Neural progenitor cell (in vitro differentiated cells): Measurements from ENCODE around the gene OR4A47. TPM values are rescaled to one million over a fixed set of nuclear protein-coding genes. Genes with fewer than 3 reads are reported as not detected.
"Not testable (repeated sequence)": the region's sequence is repeated elsewhere in the genome, so short reads cannot be mapped to it uniquely, and the experiment has no call there.

Source experiments
- DNase-seq: peaks from one replicate; pipeline ENCODE4 v3.0.0-alpha.2; 2016; ENCODE audit warnings: low spot score
- H2AFZ ChIP-seq: fragments of 200-600 bp; sonication (generic); replicated peaks from 2 replicates; pipeline ENCODE4 v1.6.1; 2016; ENCODE audit warnings: antibody characterized with exemption
- H3F3A ChIP-seq: fragments of 200-600 bp; sonication (generic); 2 replicates; pipeline ENCODE4 v1.6.1; 2016; ENCODE audit warnings: antibody characterized with exemption, low read depth
- H3K27ac ChIP-seq: fragments of 200-600 bp; sonication (generic); 2 replicates; pipeline ENCODE4 v1.5.1; 2016; ENCODE audit warnings: mild to moderate bottlenecking
- H3K27me3 ChIP-seq: fragments of 200-600 bp; sonication (generic); 2 replicates; pipeline ENCODE4 v1.6.1; 2016; ENCODE audit warnings: mild to moderate bottlenecking, moderate library complexity
- H3K36me3 ChIP-seq: fragments of 200-600 bp; sonication (generic); 2 replicates; pipeline ENCODE4 v1.5.1; 2016
- H3K4me1 ChIP-seq: fragments of 200-600 bp; sonication (generic); 2 replicates; pipeline ENCODE4 v1.6.1; 2016; ENCODE audit warnings: mixed run types
- H3K4me2 ChIP-seq: fragments of 200-600 bp; sonication (generic); 2 replicates; pipeline ENCODE4 v1.6.1; 2016
- H3K4me3 ChIP-seq: fragments of 200-600 bp; sonication (generic); 2 replicates; pipeline ENCODE4 v1.5.1; 2016
- H3K79me2 ChIP-seq: fragments of 200-600 bp; sonication (generic); 2 replicates; pipeline ENCODE4 v1.6.1; 2016; ENCODE audit warnings: low read depth
- H3K9ac ChIP-seq: fragments of 200-600 bp; sonication (generic); 2 replicates; pipeline ENCODE4 v1.6.1; 2016
- H3K9me3 ChIP-seq: fragments of 200-600 bp; sonication (generic); 2 replicates; pipeline ENCODE4 v1.5.1; 2016; ENCODE audit warnings: low read depth
- H4K20me1 ChIP-seq: fragments of 200-600 bp; sonication (generic); 2 replicates; pipeline ENCODE4 v1.6.1; 2016; ENCODE audit warnings: low read depth
- H3K27ac Mint-ChIP-seq: 3 replicates; pipeline ENCODE4 v1.8.0; 2021; ENCODE audit warnings: mixed read lengths
- H3K27me3 Mint-ChIP-seq: 2 replicates; pipeline ENCODE4 v1.8.0; 2022; ENCODE audit warnings: low read depth, mild to moderate bottlenecking, inconsistent platforms, moderate library complexity, mixed read lengths; ENCODE audit not compliant: insufficient read depth
- H3K36me3 Mint-ChIP-seq: 3 replicates; pipeline ENCODE4 v1.8.0; 2021; ENCODE audit warnings: mixed read lengths
- H3K4me1 Mint-ChIP-seq: 3 replicates; pipeline ENCODE4 v1.8.0; 2021; ENCODE audit warnings: mixed read lengths
- H3K4me3 Mint-ChIP-seq: 3 replicates; pipeline ENCODE4 v1.8.0; 2021; ENCODE audit warnings: mild to moderate bottlenecking, moderate library complexity, mixed read lengths
- H3K9me3 Mint-ChIP-seq: 3 replicates; pipeline ENCODE4 v1.8.0; 2020; ENCODE audit warnings: mixed read lengths
- CTCF ChIP-seq: fragments of 200-600 bp; sonication (generic); IDR thresholded peaks from 2 replicates; pipeline ENCODE4 v1.5.1; 2017; ENCODE audit warnings: antibody characterized with exemption, mild to moderate bottlenecking
- EZH2 ChIP-seq: fragments of 200-600 bp; sonication (generic); IDR thresholded peaks from 2 replicates; pipeline ENCODE4 v1.6.1; 2017; ENCODE audit warnings: antibody characterized with exemption, mild to moderate bottlenecking, moderate library complexity
- EZH2phosphoT487 ChIP-seq: fragments of 200-600 bp; sonication (generic); IDR thresholded peaks from 2 replicates; pipeline ENCODE4 v1.6.1; 2017; ENCODE audit warnings: antibody characterized with exemption
- total RNA-seq: library from RNA; depleted of rRNA; stranded (reverse); fragments of >200 nt; gene quantifications from 2 replicates; pipeline ENCODE4 v1.2.3, GENCODE V29; 2015; ENCODE audit warnings: low replicate concordance

Gene OR4A47
- total RNA-seq, result not detected in 2 replicates

GRCh38 chr11:48488493-48488892, at the start of gene OR4A47:
OR4A47 (plus strand) TSS chr11:48488793; CDS start chr11:48488793, 0 bp downstream.
- not testable (repeated sequence) for H3K27me3 ChIP-seq, H3K27ac Mint-ChIP-seq, H3K4me1 ChIP-seq, H3K79me2 ChIP-seq, H3F3A ChIP-seq, H3K36me3 ChIP-seq, DNase-seq, H2AFZ ChIP-seq, H3K4me1 Mint-ChIP-seq, H3K4me3 Mint-ChIP-seq, H3K27me3 Mint-ChIP-seq, H3K4me2 ChIP-seq, H3K27ac ChIP-seq, H3K36me3 Mint-ChIP-seq, H3K4me3 ChIP-seq, H4K20me1 ChIP-seq, H3K9ac ChIP-seq, H3K9me3 Mint-ChIP-seq
- H3K9me3 ChIP-seq, result peaks cover 27% of the 10 kb centered on the region

GRCh38 chr11:48455909-48456308, 32.7 kb upstream of the OR4A47 start:
- not testable (repeated sequence) for H2AFZ ChIP-seq, H3K27me3 ChIP-seq

GRCh38 chr11:48473966-48474365, 14.6 kb upstream of the OR4A47 start:
- not testable (repeated sequence) for H3K79me2 ChIP-seq, H3K4me1 Mint-ChIP-seq, H2AFZ ChIP-seq, H3K27me3 Mint-ChIP-seq, H3F3A ChIP-seq, H3K36me3 Mint-ChIP-seq, H3K4me3 Mint-ChIP-seq, H3K9ac ChIP-seq, H3K27ac ChIP-seq, H3K36me3 ChIP-seq, H3K4me2 ChIP-seq, H3K27me3 ChIP-seq, H3K27ac Mint-ChIP-seq, H3K4me3 ChIP-seq, H3K4me1 ChIP-seq, H4K20me1 ChIP-seq, DNase-seq
- H3K9me3 Mint-ChIP-seq, result peaks cover 25% of the 10 kb centered on the region
- H3K9me3 ChIP-seq, result peaks cover 19% of the 10 kb centered on the region

More at GRCh38 chr11:48455909-48456308, 32.7 kb upstream of the OR4A47 start:
- H3K36me3 ChIP-seq, H3K4me1 Mint-ChIP-seq, H3K36me3 Mint-ChIP-seq, H3K4me3 ChIP-seq, H3F3A ChIP-seq, H3K4me1 ChIP-seq, H3K4me2 ChIP-seq, H3K9ac ChIP-seq, H3K27ac ChIP-seq, H3K27me3 Mint-ChIP-seq, DNase-seq, H3K79me2 ChIP-seq, H3K27ac Mint-ChIP-seq, H4K20me1 ChIP-seq, H3K4me3 Mint-ChIP-seq: not testable (repeated sequence)
- peaks cover 12% of the 10 kb centered on the region for H3K9me3 ChIP-seq
- peaks cover 22% of the 10 kb centered on the region for H3K9me3 Mint-ChIP-seq

GRCh38 chr11:48474703-48475102, 13.9 kb upstream of the OR4A47 start:
- not testable (repeated sequence) for H3K36me3 ChIP-seq, H3K36me3 Mint-ChIP-seq, H3K27me3 ChIP-seq, H3K27ac Mint-ChIP-seq, DNase-seq, H3K79me2 ChIP-seq, H3K4me3 ChIP-seq, H2AFZ ChIP-seq, H3K4me3 Mint-ChIP-seq, H3K9ac ChIP-seq, H3K4me2 ChIP-seq, H3K4me1 ChIP-seq, H3K27ac ChIP-seq, H4K20me1 ChIP-seq, H3K4me1 Mint-ChIP-seq, H3F3A ChIP-seq, H3K27me3 Mint-ChIP-seq
- H3K9me3 Mint-ChIP-seq, result peaks cover 25% of the 10 kb centered on the region
- H3K9me3 ChIP-seq, result peaks cover 18% of the 10 kb centered on the region

GRCh38 chr11:48506169-48506568, 17.6 kb downstream of the OR4A47 start:
- not testable (repeated sequence) for H3K36me3 Mint-ChIP-seq, H2AFZ ChIP-seq, H3K4me3 Mint-ChIP-seq, H3K27me3 ChIP-seq, H3F3A ChIP-seq, H3K9me3 Mint-ChIP-seq, H3K4me1 Mint-ChIP-seq, DNase-seq, H3K4me3 ChIP-seq, H3K9ac ChIP-seq, H3K4me1 ChIP-seq, H4K20me1 ChIP-seq, H3K79me2 ChIP-seq, H3K27ac Mint-ChIP-seq, H3K27me3 Mint-ChIP-seq, H3K27ac ChIP-seq, H3K36me3 ChIP-seq, H3K4me2 ChIP-seq
- peaks cover 24% of the 10 kb centered on the region for H3K9me3 ChIP-seq

GRCh38 chr11:48538991-48539390, 50.4 kb downstream of the OR4A47 start:
- Mint-ChIP-seq H3K36me3 (no peaks in the 10 kb centered on the region), H3K4me1 (no peaks in the 10 kb centered on the region), H3K27ac (no peak overlapping the region), H3K9me3 (peaks cover 18% of the 10 kb centered on the region), H3K27me3 (no peaks in the 10 kb centered on the region), H3K4me3 (no peak overlapping the region)
- no peak for DNase-seq
- H3K4me2 ChIP-seq, result no peak overlapping the region
- H3K79me2 ChIP-seq, result no peaks in the 10 kb centered on the region
- no peaks in the 10 kb centered on the region for H3K27me3 ChIP-seq
- no peak overlapping the region for H3K9ac ChIP-seq
- H3K9me3 ChIP-seq, result peaks cover 22% of the 10 kb centered on the region
- no peaks in the 10 kb centered on the region for H4K20me1 ChIP-seq
- no peaks in the 10 kb centered on the region for H3F3A ChIP-seq
- peaks cover 4% of the 10 kb centered on the region for H3K36me3 ChIP-seq
- H2AFZ ChIP-seq, result no peak overlapping the region
- TF ChIP-seq CTCF (no peak), EZH2 (no peak), EZH2phosphoT487 (no peak)
- H3K27ac ChIP-seq, result no peak overlapping the region
- no peaks in the 10 kb centered on the region for H3K4me1 ChIP-seq
- H3K4me3 ChIP-seq, result no peak overlapping the region
